GM19467 (cell line): Measurements from ENCODE around the gene TAPBP.

Experiments
- ATAC-seq: cut with Tn5 transposase; IDR thresholded peaks from one replicate; pipeline ENCODE4 v1.9.1; 2021; ENCODE audit warnings: mild to moderate bottlenecking, moderate library complexity; ENCODE audit not compliant: unreplicated experiment

Gene TAPBP

GRCh38 chr6:33249732-33250630 is 63.9 kb downstream of the TAPBP start:
- no peak for ATAC-seq
